Transverse colon (tissue), 3 donors: ENCODE results near the gene OR8D4.

Experiments used
- EP300 ChIP-seq: sonication (generic); formaldehyde crosslinking; IDR thresholded peaks from one replicate; pipeline ENCODE4 v1.6.1; 2017; ENCODE audit warnings: antibody characterized with exemption, low read depth
- POLR2A ChIP-seq: fragments of 450-650 bp; IDR thresholded peaks from one replicate; pipeline ENCODE4 v1.6.1; 2016; ENCODE audit warnings: antibody characterized with exemption, mild to moderate bottlenecking, moderate library complexity
- TF ChIP-seq, protein P1 (sequence below), 5 experiments: fragments of 200-600 bp in 3 of 5; fragments of 450-650 bp in 2 of 5; sonication (generic) in 3 of 5; IDR thresholded peaks; 1 replicate in 2 of 5; 2 replicates in 3 of 5; pipeline ENCODE4 v1.5.1; 2016 to 2017; ENCODE audit warnings: antibody characterized with exemption in 5 of 5, inconsistent platforms in 3 of 5, mild to moderate bottlenecking in 2 of 5, moderate library complexity in 1 of 5

DNA sequence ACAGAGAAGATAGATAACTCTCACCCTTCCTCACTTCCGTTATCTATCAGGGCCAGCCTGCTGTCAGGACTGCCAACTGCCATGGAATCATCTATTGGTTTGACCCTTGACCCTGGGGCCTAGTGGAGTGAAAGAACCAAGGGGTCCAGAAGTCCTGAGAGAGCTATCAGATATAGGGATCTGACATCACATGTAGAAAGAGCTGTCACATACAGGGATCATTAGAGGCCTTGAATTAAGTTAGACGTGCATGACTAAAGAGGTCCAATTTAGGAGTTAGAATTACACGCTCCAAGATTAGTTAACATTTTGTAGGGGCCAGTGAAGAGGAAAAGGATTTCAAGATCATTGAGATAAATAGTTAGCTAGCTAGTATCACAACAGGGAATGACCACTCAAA is 16.4 kb upstream of the OR8D4 start, which contains the start of gene TMEM225:
- TF ChIP-seq, protein P1, sequence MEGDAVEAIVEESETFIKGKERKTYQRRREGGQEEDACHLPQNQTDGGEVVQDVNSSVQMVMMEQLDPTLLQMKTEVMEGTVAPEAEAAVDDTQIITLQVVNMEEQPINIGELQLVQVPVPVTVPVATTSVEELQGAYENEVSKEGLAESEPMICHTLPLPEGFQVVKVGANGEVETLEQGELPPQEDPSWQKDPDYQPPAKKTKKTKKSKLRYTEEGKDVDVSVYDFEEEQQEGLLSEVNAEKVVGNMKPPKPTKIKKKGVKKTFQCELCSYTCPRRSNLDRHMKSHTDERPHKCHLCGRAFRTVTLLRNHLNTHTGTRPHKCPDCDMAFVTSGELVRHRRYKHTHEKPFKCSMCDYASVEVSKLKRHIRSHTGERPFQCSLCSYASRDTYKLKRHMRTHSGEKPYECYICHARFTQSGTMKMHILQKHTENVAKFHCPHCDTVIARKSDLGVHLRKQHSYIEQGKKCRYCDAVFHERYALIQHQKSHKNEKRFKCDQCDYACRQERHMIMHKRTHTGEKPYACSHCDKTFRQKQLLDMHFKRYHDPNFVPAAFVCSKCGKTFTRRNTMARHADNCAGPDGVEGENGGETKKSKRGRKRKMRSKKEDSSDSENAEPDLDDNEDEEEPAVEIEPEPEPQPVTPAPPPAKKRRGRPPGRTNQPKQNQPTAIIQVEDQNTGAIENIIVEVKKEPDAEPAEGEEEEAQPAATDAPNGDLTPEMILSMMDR (IDR thresholded peaks at IDR 0.05), result no peak
- TF ChIP-seq POLR2A (no peak), EP300 (no peak)
